ENCODE measurements around the gene EEPD1.

The EEPD1 gene

GRCh38 chr7:36338256-36338655 is 185.2 kb downstream of the EEPD1 start:
- no peak for DNase-seq (ENCODE audit: low spot score)

GRCh38 chr7:36343548-36343947 is 190.5 kb downstream of the EEPD1 start:
- no peak for DNase-seq (ENCODE audit: low spot score)

GRCh38 chr7:36344622-36345021 is 191.6 kb downstream of the EEPD1 start:
- no peak for DNase-seq (ENCODE audit: low spot score)

GRCh38 chr7:36346260-36346831 is 193.3 kb downstream of the EEPD1 start:
- DNase-seq (ENCODE audit: low spot score): no peak

- peak; percentile 14 for DNase-seq (ENCODE audit: low spot score)
Measured at GRCh38 chr7:36348256-36348655, 195.2 kb downstream of the EEPD1 start.

GRCh38 chr7:36348771-36349170 is 195.7 kb downstream of the EEPD1 start:
- DNase-seq (ENCODE audit: low spot score): no peak

- DNase-seq (ENCODE audit: low spot score): no peak
Measured at GRCh38 chr7:36349626-36350025, 196.6 kb downstream of the EEPD1 start.

All from AG20443 (cell line).